ENCODE results near the gene KIF1A. TPM values are rescaled to one million over a fixed set of nuclear protein-coding genes. Genes with fewer than 3 reads are reported as not detected.

The KIF1A gene
- total and polyA plus RNA-seq, 2 donors from 2014 or later, result 0.54 to 0.58 TPM

GRCh38 chr2:240835528-240835927 lies 15.5 kb upstream of the KIF1A start:
- no peak for FAIRE-seq

GRCh38 chr2:240834377-240834975 lies 14.5 kb upstream of the KIF1A start:
- intact Hi-C loops (cut with DNase I), result no loop called here
- H3K9ac ChIP-seq (ENCODE audit: low read length in 3 of 3), result no peak overlapping the region
- TF ChIP-seq CTCF (IDR thresholded peaks at IDR 0.05; ENCODE audit: borderline replicate concordance, extremely low read depth, insufficient read depth), result no peak
- no peaks in the 10 kb centered on the region for H3K9me3 ChIP-seq (ENCODE audit: control insufficient read depth in 2 of 3, insufficient read depth in 1 of 3, low read length in 3 of 3)
- no peak overlapping the region for H3K4me3 ChIP-seq (ENCODE audit: low read length in 3 of 3)
- FAIRE-seq (no peak), DNase-seq (no peak)
- H3K27me3 ChIP-seq (ENCODE audit: control insufficient read depth, insufficient read depth, low read length), result peaks cover 4% of the 10 kb centered on the region
- H3K27ac ChIP-seq (ENCODE audit: low read depth in 2 of 2, low read length in 2 of 2), result no peak overlapping the region
- H3K4me1 ChIP-seq (ENCODE audit: control insufficient read depth in 2 of 3, insufficient read depth in 2 of 3, low read depth in 1 of 3, low read length in 3 of 3), result peaks cover 0 to 5% (median 0%) of the 10 kb centered on the region in 3 donors
- no peaks in the 10 kb centered on the region for H3K36me3 ChIP-seq (ENCODE audit: control insufficient read depth in 2 of 3, insufficient read depth in 3 of 3, low read length in 3 of 3)

More at GRCh38 chr2:240835528-240835927, 15.5 kb upstream of the KIF1A start:
- no peak for TF ChIP-seq CTCF (IDR thresholded peaks at IDR 0.05; ENCODE audit: borderline replicate concordance, extremely low read depth, insufficient read depth)
- no peak overlapping the region for H3K9ac ChIP-seq (ENCODE audit: low read length in 3 of 3)
- intact Hi-C loops (cut with DNase I), result no loop called here
- DNase-seq, result no peak
- peaks cover 4% of the 10 kb centered on the region for H3K27me3 ChIP-seq (ENCODE audit: control insufficient read depth, insufficient read depth, low read length)
- peaks cover 0 to 5% (median 0%) of the 10 kb centered on the region in 3 donors for H3K4me1 ChIP-seq (ENCODE audit: control insufficient read depth in 2 of 3, insufficient read depth in 2 of 3, low read depth in 1 of 3, low read length in 3 of 3)
- no peak overlapping the region for H3K27ac ChIP-seq (ENCODE audit: low read depth in 2 of 2, low read length in 2 of 2)
- no peaks in the 10 kb centered on the region for H3K9me3 ChIP-seq (ENCODE audit: control insufficient read depth in 2 of 3, insufficient read depth in 1 of 3, low read length in 3 of 3)
- H3K4me3 ChIP-seq (ENCODE audit: low read length in 3 of 3), result no peak overlapping the region
- no peaks in the 10 kb centered on the region for H3K36me3 ChIP-seq (ENCODE audit: control insufficient read depth in 2 of 3, insufficient read depth in 3 of 3, low read length in 3 of 3)

- no peak for FAIRE-seq
- Histone ChIP-seq H3K27me3 (ENCODE audit: control insufficient read depth, insufficient read depth, low read length) (peaks cover 4% of the 10 kb centered on the region), H3K9ac (ENCODE audit: low read length in 3 of 3) (no peak overlapping the region), H3K4me1 (ENCODE audit: control insufficient read depth in 2 of 3, insufficient read depth in 2 of 3, low read depth in 1 of 3, low read length in 3 of 3) (peaks cover 0 to 5% (median 0%) of the 10 kb centered on the region in 3 donors), H3K9me3 (ENCODE audit: control insufficient read depth in 2 of 3, insufficient read depth in 1 of 3, low read length in 3 of 3) (no peaks in the 10 kb centered on the region), H3K27ac (ENCODE audit: low read depth in 2 of 2, low read length in 2 of 2) (no peak overlapping the region), H3K36me3 (ENCODE audit: control insufficient read depth in 2 of 3, insufficient read depth in 3 of 3, low read length in 3 of 3) (no peaks in the 10 kb centered on the region), H3K4me3 (ENCODE audit: low read length in 3 of 3) (no peak overlapping the region)
- intact Hi-C loops (cut with DNase I), result no loop called here
- no peak for TF ChIP-seq CTCF (IDR thresholded peaks at IDR 0.05; ENCODE audit: borderline replicate concordance, extremely low read depth, insufficient read depth)
- DNase-seq, result no peak
Measured at GRCh38 chr2:240833724-240834285, 13.8 kb upstream of the KIF1A start.
